Retinal pigment epithelial cell (primary cell): ENCODE results near the gene NAA38.

Source experiments
- DNase-seq: peaks from one replicate; pipeline ENCODE4 v3.0.0-alpha.2; 2010; ENCODE audit warnings: low read depth
- H3K4me3 ChIP-seq: 2 replicates; pipeline ENCODE4 v1.5.1; 2011; ENCODE audit warnings: mild to moderate bottlenecking, low read length, control low read depth, moderate library complexity
- TF ChIP-seq, protein P1 (sequence below): conservative IDR thresholded peaks from 2 replicates; pipeline ENCODE4 v1.5.1; 2011; ENCODE audit warnings: low read depth, low read length, control low read depth, inconsistent platforms

The NAA38 gene

DNA sequence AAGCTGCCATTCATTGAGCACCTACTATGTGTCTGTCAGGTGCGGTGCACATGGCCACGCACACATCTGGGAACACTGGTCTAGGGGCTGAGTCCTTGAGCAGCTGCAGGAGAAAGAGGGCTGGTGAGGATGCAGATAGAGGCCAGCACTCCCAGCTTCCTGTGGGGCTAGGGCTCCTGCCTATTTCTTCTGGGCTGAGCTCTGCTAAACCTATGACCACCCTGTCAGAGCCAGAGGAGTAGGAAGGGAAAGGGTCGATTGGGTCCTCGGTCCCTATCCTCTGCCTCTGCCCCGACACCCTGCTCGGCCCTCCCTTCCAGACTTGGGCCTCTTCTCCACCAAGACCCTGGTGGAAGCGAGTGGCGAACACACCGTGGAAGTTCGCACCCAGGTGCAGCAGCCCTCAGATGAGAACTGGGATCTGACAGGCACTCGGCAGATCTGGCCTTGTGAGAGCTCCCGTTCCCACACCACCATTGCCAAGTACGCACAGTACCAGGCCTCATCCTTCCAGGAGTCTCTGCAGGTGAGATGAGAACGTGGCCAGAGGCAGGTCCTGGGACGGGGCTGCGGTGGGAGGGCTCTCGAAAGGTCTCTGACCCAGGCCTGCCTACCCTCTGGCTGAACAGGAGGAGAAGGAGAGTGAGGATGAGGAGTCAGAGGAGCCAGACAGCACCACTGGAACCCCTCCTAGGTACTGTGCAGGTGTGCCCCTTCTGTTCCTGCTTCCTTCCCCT lies 6.5 kb downstream of the NAA38 start:
- no peak for DNase-seq
- TF ChIP-seq, protein P1, sequence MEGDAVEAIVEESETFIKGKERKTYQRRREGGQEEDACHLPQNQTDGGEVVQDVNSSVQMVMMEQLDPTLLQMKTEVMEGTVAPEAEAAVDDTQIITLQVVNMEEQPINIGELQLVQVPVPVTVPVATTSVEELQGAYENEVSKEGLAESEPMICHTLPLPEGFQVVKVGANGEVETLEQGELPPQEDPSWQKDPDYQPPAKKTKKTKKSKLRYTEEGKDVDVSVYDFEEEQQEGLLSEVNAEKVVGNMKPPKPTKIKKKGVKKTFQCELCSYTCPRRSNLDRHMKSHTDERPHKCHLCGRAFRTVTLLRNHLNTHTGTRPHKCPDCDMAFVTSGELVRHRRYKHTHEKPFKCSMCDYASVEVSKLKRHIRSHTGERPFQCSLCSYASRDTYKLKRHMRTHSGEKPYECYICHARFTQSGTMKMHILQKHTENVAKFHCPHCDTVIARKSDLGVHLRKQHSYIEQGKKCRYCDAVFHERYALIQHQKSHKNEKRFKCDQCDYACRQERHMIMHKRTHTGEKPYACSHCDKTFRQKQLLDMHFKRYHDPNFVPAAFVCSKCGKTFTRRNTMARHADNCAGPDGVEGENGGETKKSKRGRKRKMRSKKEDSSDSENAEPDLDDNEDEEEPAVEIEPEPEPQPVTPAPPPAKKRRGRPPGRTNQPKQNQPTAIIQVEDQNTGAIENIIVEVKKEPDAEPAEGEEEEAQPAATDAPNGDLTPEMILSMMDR = no peak
- H3K4me3 ChIP-seq = no peak overlapping the region

DNA sequence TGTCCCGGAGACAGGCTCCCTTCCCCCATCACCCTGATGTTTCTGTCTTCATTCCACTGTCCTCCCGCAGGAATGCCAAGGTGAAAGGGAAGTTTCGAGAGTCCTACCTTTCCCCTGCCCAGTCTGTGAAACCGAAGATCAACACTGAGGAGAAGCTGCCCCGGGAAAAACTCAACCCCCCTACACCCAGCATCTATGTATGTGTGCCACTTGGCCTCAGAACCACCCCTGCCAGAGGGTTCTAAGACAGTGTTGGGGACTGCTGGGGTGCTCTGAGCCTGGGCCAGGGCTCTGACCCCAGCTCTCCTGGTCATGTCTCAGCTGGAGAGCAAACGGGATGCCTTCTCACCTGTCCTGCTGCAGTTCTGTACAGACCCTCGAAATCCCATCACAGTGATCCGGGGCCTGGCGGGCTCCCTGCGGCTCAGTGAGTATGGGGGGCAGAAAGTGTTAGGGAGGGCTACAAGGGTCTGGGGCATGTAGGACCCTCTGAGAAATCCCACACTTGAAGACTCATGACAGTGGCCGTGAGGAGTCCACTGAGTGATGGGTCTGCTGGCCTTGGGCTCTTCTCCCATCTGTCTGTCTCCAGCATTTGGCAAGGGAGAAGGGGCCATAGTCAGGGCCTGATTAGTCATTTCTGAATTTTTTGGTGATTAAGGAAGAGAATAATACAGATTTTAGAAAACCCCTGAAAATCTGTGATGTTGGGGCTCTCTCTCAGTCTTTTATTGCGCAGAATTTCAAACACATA lies 7.4 kb downstream of the NAA38 start:
- no peak overlapping the region for H3K4me3 ChIP-seq
- TF ChIP-seq, protein P1 = no peak
- no peak for DNase-seq

DNA sequence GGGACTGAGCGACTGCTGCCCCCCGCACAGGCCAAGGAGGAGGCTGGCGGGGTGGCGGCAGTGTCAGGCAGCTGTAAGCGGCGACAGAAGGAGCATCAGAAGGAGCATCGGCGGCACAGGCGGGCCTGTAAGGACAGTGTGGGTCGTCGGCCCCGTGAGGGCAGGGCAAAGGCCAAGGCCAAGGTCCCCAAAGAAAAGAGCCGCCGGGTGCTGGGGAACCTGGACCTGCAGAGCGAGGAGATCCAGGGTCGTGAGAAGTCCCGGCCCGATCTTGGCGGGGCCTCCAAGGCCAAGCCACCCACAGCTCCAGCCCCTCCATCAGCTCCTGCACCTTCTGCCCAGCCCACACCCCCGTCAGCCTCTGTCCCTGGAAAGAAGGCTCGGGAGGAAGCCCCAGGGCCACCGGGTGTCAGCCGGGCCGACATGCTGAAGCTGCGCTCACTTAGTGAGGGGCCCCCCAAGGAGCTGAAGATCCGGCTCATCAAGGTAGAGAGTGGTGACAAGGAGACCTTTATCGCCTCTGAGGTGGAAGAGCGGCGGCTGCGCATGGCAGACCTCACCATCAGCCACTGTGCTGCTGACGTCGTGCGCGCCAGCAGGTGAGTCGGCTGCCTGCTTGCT lies 8.1 kb downstream of the NAA38 start:
- DNase-seq = no peak
- TF ChIP-seq, protein P1 = no peak

DNA sequence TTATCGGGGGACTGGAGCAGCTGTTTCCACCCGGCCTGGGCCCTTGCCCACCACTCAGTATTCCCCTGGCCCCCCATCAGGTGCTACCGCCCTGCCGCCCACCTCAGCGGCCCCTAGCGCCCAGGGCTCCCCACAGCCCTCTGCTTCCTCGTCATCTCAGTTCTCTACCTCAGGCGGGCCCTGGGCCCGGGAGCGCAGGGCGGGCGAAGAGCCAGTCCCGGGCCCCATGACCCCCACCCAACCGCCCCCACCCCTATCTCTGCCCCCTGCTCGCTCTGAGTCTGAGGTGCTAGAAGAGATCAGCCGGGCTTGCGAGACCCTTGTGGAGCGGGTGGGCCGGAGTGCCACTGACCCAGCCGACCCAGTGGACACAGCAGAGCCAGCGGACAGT lies 8.6 kb downstream of the NAA38 start:
- no peak for DNase-seq
- H3K4me3 ChIP-seq = no peak overlapping the region
- TF ChIP-seq, protein P1 = no peak

More for the DNA sequence above, 8.1 kb downstream of the NAA38 start:
- no peak overlapping the region for H3K4me3 ChIP-seq

DNA sequence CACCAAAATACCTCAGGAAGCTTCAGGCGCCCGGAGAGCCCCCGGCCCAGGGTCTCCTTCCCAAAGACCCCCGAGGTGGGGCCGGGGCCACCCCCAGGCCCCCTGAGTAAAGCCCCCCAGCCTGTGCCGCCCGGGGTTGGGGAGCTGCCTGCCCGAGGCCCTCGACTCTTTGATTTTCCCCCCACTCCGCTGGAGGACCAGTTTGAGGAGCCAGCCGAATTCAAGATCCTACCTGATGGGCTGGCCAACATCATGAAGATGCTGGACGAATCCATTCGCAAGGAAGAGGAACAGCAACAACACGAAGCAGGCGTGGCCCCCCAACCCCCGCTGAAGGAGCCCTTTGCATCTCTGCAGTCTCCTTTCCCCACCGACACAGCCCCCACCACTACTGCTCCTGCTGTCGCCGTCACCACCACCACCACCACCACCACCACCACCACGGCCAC lies 9.2 kb downstream of the NAA38 start:
- no peak overlapping the region for H3K4me3 ChIP-seq
- TF ChIP-seq, protein P1 = no peak

DNA sequence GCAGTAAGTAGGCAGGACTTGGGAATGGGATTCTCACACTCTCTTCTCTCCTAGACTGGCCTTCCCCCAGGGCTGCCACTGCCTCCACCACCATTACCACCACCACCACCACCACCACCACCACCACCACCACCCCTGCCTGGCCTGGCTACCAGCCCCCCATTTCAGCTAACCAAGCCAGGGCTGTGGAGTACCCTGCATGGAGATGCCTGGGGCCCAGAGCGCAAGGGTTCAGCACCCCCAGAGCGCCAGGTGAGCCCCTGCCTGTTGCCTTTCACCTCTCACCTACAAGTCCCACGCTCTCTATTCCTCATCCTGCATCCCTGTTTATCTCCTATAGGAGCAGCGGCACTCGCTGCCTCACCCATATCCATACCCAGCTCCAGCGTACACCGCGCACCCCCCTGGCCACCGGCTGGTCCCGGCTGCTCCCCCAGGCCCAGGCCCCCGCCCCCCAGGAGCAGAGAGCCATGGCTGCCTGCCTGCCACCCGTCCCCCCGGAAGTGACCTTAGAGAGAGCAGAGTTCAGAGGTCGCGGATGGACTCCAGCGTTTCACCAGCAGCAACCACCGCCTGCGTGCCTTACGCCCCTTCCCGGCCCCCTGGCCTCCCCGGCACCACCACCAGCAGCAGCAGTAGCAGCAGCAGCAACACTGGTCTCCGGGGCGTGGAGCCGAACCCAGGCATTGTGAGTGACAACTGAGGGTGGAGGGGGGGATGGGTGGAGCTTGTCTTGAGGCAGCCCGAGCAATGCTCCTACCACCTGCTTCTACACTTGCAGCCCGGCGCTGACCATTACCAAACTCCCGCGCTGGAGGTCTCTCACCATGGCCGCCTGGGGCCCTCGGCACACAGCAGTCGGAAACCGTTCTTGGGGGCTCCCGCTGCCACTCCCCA lies 10.3 kb downstream of the NAA38 start:
- DNase-seq = no peak
- no peak overlapping the region for H3K4me3 ChIP-seq
- TF ChIP-seq, protein P1 = no peak

More for the DNA sequence above, 9.2 kb downstream of the NAA38 start:
- DNase-seq = no peak
